ENCODE data around the gene MYL1.

- TF ChIP-seq CTCF (IDR thresholded peaks at IDR 0.05) (no peak), EZH2 (IDR thresholded peaks at IDR 0.05; ENCODE audit: borderline replicate concordance, insufficient read depth, low read depth, low read length, poor library complexity, severe bottlenecking) (no peak)
These were observed 45.8 kb downstream of the MYL1 start for GRCh38 chr2:210269148-210269547.

All from B cell (primary cell).